GM21825 (cell line): ENCODE measurements around the gene PHACTR1.
"Not testable (repeated sequence)": the region's sequence is repeated elsewhere in the genome, so short reads cannot be mapped to it uniquely, and the experiment has no call there.

Source experiments
- ATAC-seq: cut with Tn5 transposase; IDR thresholded peaks from one replicate; pipeline ENCODE4 v1.9.1; 2021; ENCODE audit warnings: mild to moderate bottlenecking, moderate library complexity; ENCODE audit not compliant: unreplicated experiment

PHACTR1 gene

GRCh38 chr6:12716298-12716916, at the start of gene PHACTR1:
Gene PHACTR1, plus strand, starts transcription at chr6:12716767.
- no peak for ATAC-seq

DNA sequence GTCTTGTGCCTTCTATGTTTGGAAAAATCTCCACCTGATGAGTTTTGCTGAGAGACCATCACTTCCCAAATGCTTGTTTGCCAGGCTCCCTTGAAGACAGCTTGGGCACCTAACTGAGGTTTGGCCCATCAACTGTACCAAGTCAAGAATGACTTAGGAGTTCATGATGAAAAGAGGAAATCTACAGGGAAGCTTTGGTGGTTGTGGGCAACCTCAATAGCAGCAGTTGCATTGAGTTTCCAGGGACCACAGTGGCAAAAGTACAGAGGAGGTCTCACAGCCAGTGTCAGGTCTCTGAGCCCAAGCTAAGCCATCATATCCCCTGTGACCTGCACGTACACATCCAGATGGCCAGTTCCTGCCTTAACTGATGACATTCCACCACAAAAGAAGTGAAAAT, 49.7 kb upstream of the PHACTR1 start:
- no peak for ATAC-seq

DNA sequence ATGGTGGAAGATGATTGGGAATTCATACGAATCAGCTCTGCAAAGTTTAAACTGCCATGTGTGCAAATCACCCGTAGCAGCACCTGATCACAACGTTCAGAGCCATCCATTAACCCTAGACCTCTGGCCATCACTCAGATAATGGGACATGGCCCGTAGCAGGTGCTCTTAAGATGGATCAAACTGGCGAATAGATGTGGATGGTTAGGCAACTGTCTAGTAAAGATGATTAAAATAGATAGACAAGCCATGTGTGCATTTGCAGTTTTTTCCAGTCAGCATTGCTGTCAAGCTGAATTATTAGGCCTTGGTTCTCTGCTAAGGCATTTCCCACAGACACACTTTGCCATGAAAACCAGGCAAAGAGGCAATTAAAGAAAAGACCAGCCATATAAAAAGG, 40.6 kb upstream of the PHACTR1 start:
- no peak for ATAC-seq

DNA sequence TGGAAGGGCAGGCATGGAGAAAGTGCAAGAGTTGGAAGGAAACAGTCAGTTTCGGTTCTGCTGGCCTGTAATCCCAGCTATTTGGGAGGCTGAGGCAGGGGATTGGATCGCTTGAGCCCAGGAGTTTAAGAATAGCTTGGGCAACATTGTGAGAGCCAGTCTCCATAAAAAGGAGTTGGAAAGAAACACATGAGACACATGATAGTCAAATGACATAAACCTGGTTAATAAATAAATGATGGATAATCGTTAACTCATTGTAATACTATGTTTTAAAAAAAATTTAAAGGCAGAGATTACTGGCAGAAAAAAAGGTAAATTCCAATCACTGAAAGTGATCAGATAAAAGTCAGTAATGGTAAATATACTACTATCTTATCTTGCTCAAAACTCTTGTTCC, 37.2 kb upstream of the PHACTR1 start:
- no peak for ATAC-seq

GRCh38 chr6:12693122-12693521, 23.4 kb upstream of the PHACTR1 start:
- no peak for ATAC-seq

DNA sequence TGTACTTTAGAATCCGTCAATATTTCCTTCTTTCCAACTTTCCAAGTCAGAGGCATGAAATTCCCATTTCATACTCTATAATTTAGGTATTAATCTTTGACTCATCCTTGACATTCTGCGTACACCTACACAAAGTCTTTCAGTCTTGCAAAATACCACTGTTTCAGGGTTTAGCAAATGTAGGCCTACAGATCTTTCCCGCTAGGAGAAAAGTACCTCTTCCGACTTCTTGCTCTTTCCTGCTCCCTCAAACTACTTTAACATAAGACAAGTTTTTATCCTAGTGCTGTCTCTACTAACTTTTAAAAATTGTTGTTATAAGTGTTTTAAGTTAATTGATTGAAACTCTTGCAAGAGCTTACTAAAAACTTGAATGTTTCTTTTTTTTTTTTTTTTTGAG, 18.3 kb upstream of the PHACTR1 start:
- ATAC-seq: no peak

DNA sequence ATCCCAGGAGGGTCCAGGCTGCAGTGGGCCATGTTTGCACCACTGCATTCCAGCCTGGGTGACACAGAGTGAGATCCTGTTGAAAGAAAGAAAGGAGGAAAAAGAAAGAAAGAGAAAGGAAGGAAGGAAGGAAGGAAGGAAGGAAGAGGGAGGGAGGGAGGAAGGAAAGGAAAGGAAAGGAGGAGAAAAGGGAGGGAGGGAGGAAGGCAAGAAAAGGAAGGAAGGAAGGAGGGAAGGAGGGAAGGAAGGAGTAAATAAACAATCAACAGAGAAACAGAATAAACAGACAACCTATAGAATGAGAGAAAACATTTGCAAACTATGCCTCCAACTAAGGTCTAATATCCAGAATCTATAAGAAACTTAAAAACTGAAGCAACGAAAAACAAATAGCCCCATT, 11.6 kb upstream of the PHACTR1 start:
- no peak for ATAC-seq

DNA sequence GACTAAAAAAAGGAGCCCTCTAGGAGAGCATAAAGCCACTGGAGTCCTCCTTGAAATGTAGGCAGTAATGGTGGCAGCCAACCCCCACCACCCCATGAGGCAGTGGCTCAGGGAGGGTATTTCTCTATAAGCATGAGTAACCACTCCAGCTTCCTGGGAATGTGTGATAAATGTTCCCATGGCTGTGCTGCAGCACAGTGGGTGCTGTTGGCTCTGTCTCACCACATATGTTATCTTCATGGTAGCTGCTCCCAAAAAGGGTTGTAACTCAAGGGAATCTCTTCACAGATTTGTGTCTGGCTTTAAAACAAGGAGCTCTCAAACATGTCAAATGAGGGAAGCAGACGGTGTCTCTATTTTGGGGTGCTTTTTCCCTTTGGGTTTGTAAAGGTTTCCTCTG, 7.5 kb upstream of the PHACTR1 start:
- no peak for ATAC-seq

DNA sequence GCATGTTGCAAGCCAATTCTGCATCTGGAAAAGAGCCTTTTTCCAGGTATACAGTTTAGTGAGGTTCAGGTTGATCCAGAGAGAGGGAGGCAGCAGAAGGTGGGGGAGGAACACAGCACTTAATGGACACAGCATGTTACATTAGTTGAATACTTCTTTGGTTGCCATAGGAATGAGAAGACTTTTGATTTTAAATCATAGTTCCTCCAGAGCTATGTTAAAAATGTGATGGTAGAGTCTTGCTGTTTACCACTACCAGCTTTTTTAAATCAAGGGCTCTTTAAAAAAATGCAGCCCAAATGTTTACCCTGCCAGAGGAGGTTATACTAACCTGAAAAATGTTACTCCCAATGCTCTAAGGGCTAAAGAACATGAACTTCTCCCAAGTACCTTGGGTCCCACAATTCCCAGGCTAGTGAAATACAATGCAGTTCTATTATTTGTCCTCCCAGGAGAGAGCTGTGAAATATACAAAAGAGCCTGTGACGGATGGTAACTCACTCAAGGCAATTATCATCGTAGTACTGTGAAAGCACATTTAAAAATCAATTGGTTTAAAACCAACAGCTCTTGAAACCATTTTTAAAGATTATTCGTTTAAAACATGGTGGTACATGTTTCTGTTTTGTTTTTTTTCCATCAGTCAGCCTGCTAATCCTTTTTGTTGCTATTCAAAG, 6.9 kb upstream of the PHACTR1 start:
- ATAC-seq: no peak

- no peak for ATAC-seq
Measured at GRCh38 chr6:12710921-12711320, 5.6 kb upstream of the PHACTR1 start.

- no peak for ATAC-seq
Measured at GRCh38 chr6:12714022-12714421, 2.5 kb upstream of the PHACTR1 start.

DNA sequence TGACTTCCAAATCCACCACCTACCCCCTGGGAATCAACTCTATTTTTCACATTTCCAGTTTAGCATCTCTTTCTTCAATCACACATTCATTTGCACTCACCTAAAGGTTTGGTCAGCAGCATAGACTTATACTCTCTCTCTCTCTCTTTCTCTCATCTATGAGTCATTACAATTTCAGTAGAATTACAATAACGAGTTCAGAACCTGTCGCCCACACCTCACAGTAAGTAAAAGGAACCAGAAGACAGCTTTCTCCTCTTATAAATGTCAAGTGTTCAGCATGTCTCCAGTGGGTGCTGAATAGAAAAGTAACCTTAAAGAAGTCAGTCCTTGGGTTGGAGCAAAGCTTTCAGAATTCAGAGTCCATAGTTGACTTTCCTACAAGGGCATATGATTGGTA, 1.1 kb upstream of the PHACTR1 start:
- ATAC-seq: no peak

DNA sequence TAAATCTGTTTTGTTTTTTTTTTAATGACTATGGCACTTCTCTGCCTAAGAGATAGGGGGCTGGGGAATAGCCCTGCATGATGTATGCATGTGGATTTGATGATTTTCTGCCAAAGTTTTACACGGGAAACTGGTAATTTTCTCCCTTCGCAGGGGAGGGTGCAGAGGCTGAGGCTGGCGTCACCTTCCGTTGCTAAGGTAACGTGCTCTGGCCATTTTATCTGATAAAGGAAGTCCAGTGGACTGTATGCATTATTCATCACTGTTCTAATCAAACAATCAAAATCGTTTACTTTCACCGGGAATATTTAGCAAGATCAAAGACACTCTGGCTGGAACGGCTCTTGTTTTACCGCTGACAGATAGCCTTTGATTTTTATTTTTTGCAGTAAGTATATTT, 789 bp downstream of the PHACTR1 start:
- ATAC-seq: no peak

GRCh38 chr6:12718015-12718414, 1.4 kb downstream of the PHACTR1 start:
- ATAC-seq: no peak

GRCh38 chr6:12719017-12719416, 2.5 kb downstream of the PHACTR1 start:
- no peak for ATAC-seq

DNA sequence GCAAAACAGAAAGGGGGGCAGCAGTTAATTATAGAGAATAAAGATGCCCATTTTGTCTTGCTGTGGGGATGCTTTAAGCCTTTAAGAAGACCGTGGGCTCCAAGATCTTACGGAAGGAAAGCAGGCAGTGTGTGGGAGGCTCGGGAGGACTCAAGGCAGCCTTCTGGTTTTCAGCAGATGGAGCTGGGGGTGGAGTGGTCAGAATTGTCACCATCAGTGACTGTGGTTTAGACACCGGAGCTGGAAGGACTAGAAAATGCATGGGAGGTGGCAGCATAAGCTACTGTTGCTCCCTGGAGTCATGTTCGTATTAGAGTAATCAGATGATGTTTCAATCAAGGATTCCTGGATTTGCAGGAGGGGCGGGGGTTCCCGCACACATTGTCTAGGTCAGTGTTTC, 3.7 kb downstream of the PHACTR1 start:
- ATAC-seq: no peak

DNA sequence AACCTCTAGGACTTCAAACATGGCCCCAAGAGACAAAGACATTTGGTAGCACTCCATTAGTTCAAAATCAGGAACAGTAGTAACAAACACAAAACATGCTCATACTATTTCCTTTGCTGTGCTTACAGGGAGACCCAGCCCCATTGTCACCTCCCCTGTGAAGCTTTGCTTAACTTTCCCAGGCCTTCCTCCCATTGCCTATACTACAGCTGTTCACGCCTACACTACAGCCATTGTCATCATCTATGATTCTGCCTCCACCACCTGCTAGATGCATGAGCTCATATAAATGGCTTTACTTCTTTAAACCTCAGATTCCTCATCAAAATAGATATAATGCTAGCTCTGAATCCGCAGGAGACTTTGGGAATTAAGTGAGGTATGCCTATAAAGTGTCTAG, 8.7 kb downstream of the PHACTR1 start:
- ATAC-seq: no peak

DNA sequence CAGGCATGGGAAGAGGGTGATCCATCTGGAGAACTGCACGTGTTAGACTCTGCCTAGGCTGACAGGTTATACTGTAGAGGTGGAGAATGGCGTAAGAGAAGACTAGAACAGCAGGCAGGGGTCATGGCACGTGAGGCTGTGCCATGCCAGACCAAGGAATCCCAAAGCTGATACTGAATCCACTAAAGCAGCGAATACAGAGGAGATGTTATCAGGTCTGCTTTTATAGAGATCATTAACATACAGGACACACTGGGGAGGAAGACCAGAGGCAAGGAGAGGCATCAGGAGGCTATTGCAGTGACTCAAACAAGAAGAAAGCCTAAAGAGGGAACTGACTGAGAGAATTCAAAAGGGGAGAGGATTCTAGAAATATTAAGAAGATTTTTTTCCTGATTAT, 12.9 kb downstream of the PHACTR1 start:
- no peak for ATAC-seq

GRCh38 chr6:12730809-12731208, 14.2 kb downstream of the PHACTR1 start:
- not testable (repeated sequence) for ATAC-seq

DNA sequence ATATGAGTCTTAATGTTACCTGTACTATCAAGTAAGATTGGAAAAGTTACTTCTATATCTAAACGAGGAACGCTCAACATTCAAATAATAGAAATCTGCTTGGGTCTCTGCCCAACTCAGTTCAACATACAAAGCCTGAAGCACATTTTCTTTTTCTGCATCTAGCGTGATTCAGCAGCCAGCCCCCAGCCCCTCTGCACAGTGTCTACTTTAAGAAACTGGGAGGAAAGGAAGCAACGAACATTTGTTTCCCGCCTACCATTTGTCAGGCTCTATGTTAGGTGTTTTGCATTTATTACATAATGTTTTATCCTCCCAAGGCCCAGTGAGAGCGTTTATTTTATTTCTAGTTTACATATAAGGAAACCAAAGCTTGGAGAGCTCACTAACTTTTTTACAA, 17.3 kb downstream of the PHACTR1 start:
- ATAC-seq: no peak

GRCh38 chr6:12735786-12736185, 19.2 kb downstream of the PHACTR1 start:
- no peak for ATAC-seq

- no peak for ATAC-seq
Measured at GRCh38 chr6:12748411-12748810, 31.8 kb downstream of the PHACTR1 start.
